HEK293 (cell line): ENCODE measurements around the gene TLE4.
A peak's percentile ranks its signal among the peaks of the same experiment; 100 is the strongest.

Source experiments
- CTCF ChIA-PET: fragments of 350-600 bp; formaldehyde crosslinking; extraction: SDS; loops from one replicate; lab custom pipeline; 2021; ENCODE audit warnings: antibody characterized with exemption; lab: Yijun Ruan, JAX
- POLR2A ChIA-PET: fragments of 300-600 bp; formaldehyde crosslinking; extraction: SDS; loops from one replicate; lab custom pipeline; 2020; ENCODE audit warnings: antibody characterized with exemption, inconsistent platforms; lab: Yijun Ruan, JAX
- H3K27ac ChIP-seq: fragments of 200-500 bp; sonication (Bioruptor generic); 2 replicates; pipeline ENCODE4 v1.5.1; 2014; ENCODE audit warnings: low read depth, low read length, control low read depth, inconsistent platforms; ENCODE audit errors: extremely low read depth
- H3K36me3 ChIP-seq, 2 experiments: fragments of 200-500 bp in 1 of 2; sonication (Bioruptor generic) in 1 of 2; 1 replicate in 1 of 2; 2 replicates in 1 of 2; pipeline ENCODE4 v1.5.1; 2014 to 2017; ENCODE audit warnings: inconsistent platforms in 2 of 2, low read length in 2 of 2; ENCODE audit not compliant: control insufficient read depth in 2 of 2, insufficient read depth in 1 of 2
- H3K4me1 ChIP-seq: fragments of 200-500 bp; sonication (Bioruptor generic); 2 replicates; pipeline ENCODE4 v1.5.1; 2014; ENCODE audit warnings: mild to moderate bottlenecking, low read length, inconsistent platforms; ENCODE audit not compliant: control insufficient read depth, insufficient read depth
- H3K4me3 ChIP-seq: 2 replicates; pipeline ENCODE4 v1.5.1; 2011; ENCODE audit warnings: low read depth, mild to moderate bottlenecking, control low read depth, low read length, moderate library complexity
- H3K9me3 ChIP-seq: fragments of 200-500 bp; sonication (Bioruptor generic); 2 replicates; pipeline ENCODE4 v1.5.1; 2014; ENCODE audit warnings: low read depth, low read length, inconsistent platforms; ENCODE audit not compliant: control insufficient read depth, insufficient read depth
- EGR2 ChIP-seq: fragments of 450-650 bp; formaldehyde crosslinking; IDR thresholded peaks from 2 replicates; pipeline ENCODE4 v1.5.1; 2016; ENCODE audit warnings: low read depth, missing biosample characterization, missing genetic modification characterization
- FEZF1 ChIP-seq: fragments of 450-650 bp; formaldehyde crosslinking; IDR thresholded peaks from 2 replicates; pipeline ENCODE4 v1.5.1; 2016; ENCODE audit warnings: missing biosample characterization, missing genetic modification characterization
- GLI2 ChIP-seq: fragments of 450-650 bp; formaldehyde crosslinking; IDR thresholded peaks from 2 replicates; pipeline ENCODE4; 2017; ENCODE audit warnings: missing biosample characterization, missing genetic modification characterization, low read depth, borderline replicate concordance
- HOXA7 ChIP-seq: sonication (generic); formaldehyde crosslinking; IDR thresholded peaks from 2 replicates; pipeline ENCODE4 v1.8.1; 2022; ENCODE audit warnings: missing genetic modification reagents, borderline replicate concordance
- IKZF3 ChIP-seq: fragments of 450-650 bp; IDR thresholded peaks from 2 replicates; pipeline ENCODE4 v1.5.0; 2018; ENCODE audit warnings: missing biosample characterization, mild to moderate bottlenecking, missing genetic modification characterization, moderate library complexity
- KLF10 ChIP-seq: fragments of 450-650 bp; IDR thresholded peaks from 2 replicates; pipeline ENCODE4 v1.5.1; 2018; ENCODE audit warnings: missing biosample characterization, mild to moderate bottlenecking, missing genetic modification characterization
- SALL2 ChIP-seq: fragments of 450-650 bp; formaldehyde crosslinking; IDR thresholded peaks from 2 replicates; pipeline ENCODE4 v1.5.0; 2017; ENCODE audit warnings: missing biosample characterization, mild to moderate bottlenecking, missing genetic modification characterization, borderline replicate concordance
- SCRT2 ChIP-seq: fragments of 450-650 bp; formaldehyde crosslinking; IDR thresholded peaks from 2 replicates; pipeline ENCODE4 v1.5.1; 2016; ENCODE audit warnings: missing biosample characterization, missing genetic modification characterization
- SP2 ChIP-seq: fragments of 450-650 bp; formaldehyde crosslinking; IDR thresholded peaks from 2 replicates; pipeline ENCODE4 v1.5.1; 2016; ENCODE audit warnings: missing biosample characterization, missing genetic modification characterization
- SP3 ChIP-seq: fragments of 450-650 bp; formaldehyde crosslinking; IDR thresholded peaks from 2 replicates; pipeline ENCODE4 v1.5.1; 2016; ENCODE audit warnings: missing biosample characterization, missing genetic modification characterization
- TRIM28 ChIP-seq: IDR thresholded peaks from 2 replicates; pipeline ENCODE4 v1.6.1; 2011; ENCODE audit warnings: low read length, control low read depth, borderline replicate concordance
- YY1 ChIP-seq: fragments of 450-650 bp; formaldehyde crosslinking; IDR thresholded peaks from 2 replicates; pipeline ENCODE4 v1.5.1; 2018; ENCODE audit warnings: missing biosample characterization, missing genetic modification characterization
- ZBTB20 ChIP-seq: fragments of 450-650 bp; formaldehyde crosslinking; IDR thresholded peaks from 2 replicates; pipeline ENCODE4 v1.5.1; 2016; ENCODE audit warnings: missing biosample characterization, missing genetic modification characterization
- ZBTB7A ChIP-seq: fragments of 450-650 bp; formaldehyde crosslinking; IDR thresholded peaks from 2 replicates; pipeline ENCODE4 v1.5.1; 2016; ENCODE audit warnings: low read depth, missing biosample characterization, missing genetic modification characterization
- ZNF112 ChIP-seq: fragments of 450-650 bp; formaldehyde crosslinking; IDR thresholded peaks from 2 replicates; pipeline ENCODE4 v1.5.0; 2017; ENCODE audit warnings: missing biosample characterization, missing genetic modification characterization
- ZNF133 ChIP-seq: fragments of 450-650 bp; formaldehyde crosslinking; IDR thresholded peaks from 2 replicates; pipeline ENCODE4 v1.5.1; 2016; ENCODE audit warnings: missing biosample characterization, missing genetic modification characterization
- ZNF138 ChIP-seq: fragments of 450-650 bp; formaldehyde crosslinking; IDR thresholded peaks from 2 replicates; pipeline ENCODE4 v1.5.1; 2016; ENCODE audit warnings: missing biosample characterization, missing genetic modification characterization, borderline replicate concordance
- ZNF211 ChIP-seq: fragments of 450-650 bp; formaldehyde crosslinking; IDR thresholded peaks from 2 replicates; pipeline ENCODE4 v1.5.1; 2016; ENCODE audit warnings: low read depth, missing biosample characterization, missing genetic modification characterization
- ZNF391 ChIP-seq: fragments of 450-650 bp; formaldehyde crosslinking; IDR thresholded peaks from 2 replicates; pipeline ENCODE4 v1.5.1; 2016; ENCODE audit warnings: low read depth, missing biosample characterization, missing genetic modification characterization, borderline replicate concordance
- ZNF600 ChIP-seq: fragments of 450-650 bp; formaldehyde crosslinking; IDR thresholded peaks from 2 replicates; pipeline ENCODE4 v1.5.1; 2016; ENCODE audit warnings: missing biosample characterization, missing genetic modification characterization
- ZNF768 ChIP-seq: fragments of 450-650 bp; formaldehyde crosslinking; IDR thresholded peaks from 2 replicates; pipeline ENCODE4 v1.5.1; 2018; ENCODE audit warnings: missing biosample characterization, mild to moderate bottlenecking, missing genetic modification characterization
- TF ChIP-seq, protein P1 (sequence below): fragments of 450-650 bp; formaldehyde crosslinking; IDR thresholded peaks from 2 replicates; pipeline ENCODE4 v1.5.1; 2016; ENCODE audit warnings: missing biosample characterization, missing genetic modification characterization, borderline replicate concordance
- TF ChIP-seq, protein P2 (sequence below): fragments of 450-650 bp; formaldehyde crosslinking; IDR thresholded peaks from 2 replicates; pipeline ENCODE4 v1.5.1; 2017; ENCODE audit warnings: missing biosample characterization, mild to moderate bottlenecking, missing genetic modification characterization, moderate library complexity
- TF ChIP-seq, protein P3 (sequence below): fragments of 450-650 bp; formaldehyde crosslinking; IDR thresholded peaks from 2 replicates; pipeline ENCODE4 v1.5.1; 2016; ENCODE audit warnings: missing biosample characterization, missing genetic modification characterization

TLE4 gene

DNA sequence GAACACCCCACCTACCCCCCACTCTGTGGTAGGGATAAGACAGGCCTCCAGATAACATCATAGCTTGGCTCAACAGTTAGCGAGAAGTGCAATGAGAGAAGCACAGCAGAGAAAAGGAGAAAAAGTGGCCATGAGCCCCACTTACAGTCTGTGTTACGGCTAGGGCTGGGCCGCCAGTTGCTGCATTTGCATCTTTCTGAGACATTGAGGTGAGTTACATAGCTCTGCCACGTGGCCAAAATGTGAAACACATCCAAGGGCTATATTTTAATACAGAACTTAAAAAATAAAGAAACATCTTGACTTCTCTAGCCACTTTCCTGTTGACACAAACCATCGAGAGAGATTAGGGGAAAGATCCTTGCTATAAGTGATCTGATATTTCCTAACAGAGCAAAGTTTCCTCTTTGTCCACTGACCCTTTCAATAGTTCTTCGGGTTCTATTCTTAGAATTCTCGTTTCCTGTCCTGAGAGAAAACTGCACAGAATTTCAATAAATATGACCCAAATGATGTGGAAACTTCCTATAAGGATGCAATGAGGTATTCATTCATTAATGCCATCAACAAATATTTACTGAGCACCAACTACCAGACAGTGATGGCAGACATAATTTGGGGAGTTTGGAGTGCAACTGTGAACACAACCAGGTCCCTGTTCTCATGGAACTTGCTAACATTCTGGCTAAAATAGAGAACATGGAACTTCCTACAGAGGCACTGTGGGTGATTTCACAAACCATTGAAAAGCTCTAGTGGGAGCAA, 3.2 kb upstream of the TLE4 start:
- H3K36me3 ChIP-seq = no peaks in the 10 kb centered on the region

DNA sequence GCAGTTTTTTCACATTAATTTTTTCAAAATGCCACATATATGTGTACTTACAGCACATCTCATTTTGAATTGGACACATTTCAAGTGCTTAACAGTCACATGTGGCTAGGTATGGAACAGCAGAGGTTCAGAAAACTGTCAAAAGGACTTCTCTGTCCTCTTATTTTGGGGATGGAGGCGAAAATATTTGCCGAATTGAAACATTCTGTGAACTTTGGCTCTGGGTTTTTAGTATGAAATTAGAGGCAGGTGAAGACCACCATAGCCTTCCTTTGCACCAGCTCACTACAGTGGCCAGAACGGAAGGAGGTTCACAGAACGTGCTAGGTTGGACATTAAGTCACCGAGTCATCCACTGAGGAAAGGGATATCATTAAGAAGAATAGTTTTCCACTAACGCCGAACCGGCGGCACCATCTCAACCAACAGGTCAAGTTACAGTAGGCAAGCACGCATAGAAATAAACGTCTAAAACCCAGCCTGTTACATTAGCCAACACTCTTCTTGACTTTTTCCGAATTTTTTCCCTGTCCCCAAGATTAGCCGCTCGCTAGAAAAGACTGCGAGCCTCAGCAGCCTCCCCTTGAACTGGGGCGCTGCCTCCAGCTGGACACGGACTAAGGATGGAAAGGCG, 1.8 kb upstream of the TLE4 start:
- Histone ChIP-seq H3K27ac (peak overlapping the region; percentile 76; the same call in 1 of the 2 replicates), H3K9me3 (no peaks in the 10 kb centered on the region), H3K36me3 (peaks cover 0 to 4% of the 10 kb centered on the region in 2 experiments; a peak in 1 of 3 replicates), H3K4me1 (no peaks in the 10 kb centered on the region), H3K4me3 (peak overlapping the region; percentile 62)
- peak; percentile 73 for TF ChIP-seq SCRT2 (tag by site-specific recombination)
- TF ChIP-seq TRIM28 = peak; percentile 98
- TF ChIP-seq ZNF133 (tag by site-specific recombination) = no peak
- ChIA-PET POLR2A (interaction anchor here (0.6 to 3.0 kb wide), 4 partner anchors 8 to 384 kb away, joined by 3 to 38 read pairs (median 6); no protein-coding TSS in a partner anchor), CTCF (interaction anchor here (0.6 to 0.9 kb wide), 3 partner anchors 92 to 554 kb away, joined by 3 read pairs; no protein-coding TSS in a partner anchor)

More for the DNA sequence above, 3.2 kb upstream of the TLE4 start:
- TF ChIP-seq FEZF1 (tag by site-specific recombination) = no peak
- no peak for TF ChIP-seq ZNF211
- no peak for TF ChIP-seq ZBTB7A
- TF ChIP-seq GLI2 = no peak
- TF ChIP-seq HOXA7 (CRISPR knock-in tag) = no peak
- no peak for TF ChIP-seq SALL2 (tag by site-specific recombination)
- TF ChIP-seq ZNF391 = no peak
- no peak for TF ChIP-seq ZNF112
- no peak for TF ChIP-seq ZNF138 (tag by site-specific recombination)
- TF ChIP-seq ZNF768 = no peak
- TF ChIP-seq, protein P1, sequence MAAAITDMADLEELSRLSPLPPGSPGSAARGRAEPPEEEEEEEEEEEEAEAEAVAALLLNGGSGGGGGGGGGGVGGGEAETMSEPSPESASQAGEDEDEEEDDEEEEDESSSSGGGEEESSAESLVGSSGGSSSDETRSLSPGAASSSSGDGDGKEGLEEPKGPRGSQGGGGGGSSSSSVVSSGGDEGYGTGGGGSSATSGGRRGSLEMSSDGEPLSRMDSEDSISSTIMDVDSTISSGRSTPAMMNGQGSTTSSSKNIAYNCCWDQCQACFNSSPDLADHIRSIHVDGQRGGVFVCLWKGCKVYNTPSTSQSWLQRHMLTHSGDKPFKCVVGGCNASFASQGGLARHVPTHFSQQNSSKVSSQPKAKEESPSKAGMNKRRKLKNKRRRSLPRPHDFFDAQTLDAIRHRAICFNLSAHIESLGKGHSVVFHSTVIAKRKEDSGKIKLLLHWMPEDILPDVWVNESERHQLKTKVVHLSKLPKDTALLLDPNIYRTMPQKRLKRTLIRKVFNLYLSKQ (tag by site-specific recombination) = no peak
- Histone ChIP-seq H3K27ac (no peak overlapping the region), H3K4me1 (no peaks in the 10 kb centered on the region), H3K4me3 (no peak overlapping the region), H3K9me3 (no peaks in the 10 kb centered on the region)
- ChIA-PET CTCF (interaction anchor here (0.7 to 1.7 kb wide), 9 partner anchors 9 to 439 kb away, joined by 3 to 6 read pairs (median 3); no protein-coding TSS in a partner anchor), POLR2A (interaction anchor here (0.8 kb wide), 1 partner anchor 77 kb away, joined by 3 read pairs; no protein-coding TSS in a partner anchor)

DNA sequence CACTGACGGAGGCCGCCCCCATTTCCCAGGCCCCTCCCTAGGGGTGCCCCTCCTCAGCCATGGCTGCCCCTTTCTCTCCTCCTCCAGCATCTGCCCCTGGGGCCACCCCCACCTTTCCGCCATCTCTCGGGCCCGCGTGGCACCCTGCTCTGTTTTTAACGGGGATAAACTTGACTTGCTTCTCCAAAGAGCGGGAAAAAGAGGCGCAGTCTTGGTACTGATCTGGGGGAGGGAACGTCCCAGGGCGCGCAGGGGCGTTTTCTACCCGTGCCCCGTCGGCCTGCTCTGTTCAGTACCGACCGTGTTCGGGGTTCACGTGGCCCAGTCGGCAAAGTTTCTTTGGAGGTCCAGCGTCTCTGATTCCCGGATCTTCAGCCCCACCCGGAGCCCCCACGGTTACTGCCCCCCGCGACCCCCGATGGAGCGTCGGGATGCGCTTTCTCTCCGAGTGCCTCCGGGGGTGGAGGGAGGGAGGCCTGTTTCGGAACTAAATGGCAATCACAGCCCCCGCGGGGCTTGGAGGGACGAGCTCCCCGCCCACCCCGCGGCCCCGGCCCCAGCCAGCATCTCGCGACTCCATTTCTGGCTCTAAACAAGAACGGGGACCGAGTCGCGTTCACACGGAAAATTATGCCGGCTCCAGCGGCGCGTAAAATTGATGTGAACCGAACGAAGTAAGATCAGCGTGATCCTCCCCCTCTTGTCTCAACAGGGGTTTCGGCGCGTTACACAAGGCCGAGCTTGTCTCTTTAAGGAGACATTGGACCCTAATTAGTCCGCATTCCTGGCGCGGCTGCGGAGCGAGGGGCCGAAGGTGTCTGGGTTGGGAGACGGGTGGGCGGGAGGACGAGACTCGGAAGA, 1.1 kb upstream of the TLE4 start:
- Histone ChIP-seq H3K4me3 (peak overlapping the region; percentile 62), H3K9me3 (no peaks in the 10 kb centered on the region), H3K27ac (peak overlapping the region; percentile 76), H3K36me3 (peaks cover 0 to 8% of the 10 kb centered on the region in 2 experiments; a peak in 1 of 3 replicates), H3K4me1 (no peaks in the 10 kb centered on the region)
- POLR2A ChIA-PET = interaction anchor here (0.6 to 3.0 kb wide), 29 partner anchors 9 to 1333 kb away, joined by 3 to 43 read pairs (median 6); no protein-coding TSS in a partner anchor
- CTCF ChIA-PET = interaction anchor here (0.6 to 1.4 kb wide), 4 partner anchors 71 to 554 kb away, joined by 3 to 4 read pairs (median 3); no protein-coding TSS in a partner anchor
- TF ChIP-seq EGR2 (tag by site-specific recombination) = 0 out of 2 replicates have a peak, but pooled peaks have one; percentile 21
- TF ChIP-seq SP2 (tag by site-specific recombination) = peak; percentile 64
- TF ChIP-seq, protein P2, sequence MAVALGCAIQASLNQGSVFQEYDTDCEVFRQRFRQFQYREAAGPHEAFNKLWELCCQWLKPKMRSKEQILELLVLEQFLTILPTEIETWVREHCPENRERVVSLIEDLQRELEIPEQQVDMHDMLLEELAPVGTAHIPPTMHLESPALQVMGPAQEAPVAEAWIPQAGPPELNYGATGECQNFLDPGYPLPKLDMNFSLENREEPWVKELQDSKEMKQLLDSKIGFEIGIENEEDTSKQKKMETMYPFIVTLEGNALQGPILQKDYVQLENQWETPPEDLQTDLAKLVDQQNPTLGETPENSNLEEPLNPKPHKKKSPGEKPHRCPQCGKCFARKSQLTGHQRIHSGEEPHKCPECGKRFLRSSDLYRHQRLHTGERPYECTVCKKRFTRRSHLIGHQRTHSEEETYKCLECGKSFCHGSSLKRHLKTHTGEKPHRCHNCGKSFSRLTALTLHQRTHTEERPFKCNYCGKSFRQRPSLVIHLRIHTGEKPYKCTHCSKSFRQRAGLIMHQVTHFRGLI (tag by site-specific recombination) = no peak
- peak; percentile 65 for TF ChIP-seq YY1 (tag by site-specific recombination)
- no peak for TF ChIP-seq ZNF600
- TF ChIP-seq ZBTB20 = peak; percentile 43
- peak; percentile 80 for TF ChIP-seq IKZF3 (tag by site-specific recombination)
- TF ChIP-seq KLF10 (tag by site-specific recombination) = 0 out of 2 replicates have a peak, but pooled peaks have one; percentile 37
- TF ChIP-seq, protein P3, sequence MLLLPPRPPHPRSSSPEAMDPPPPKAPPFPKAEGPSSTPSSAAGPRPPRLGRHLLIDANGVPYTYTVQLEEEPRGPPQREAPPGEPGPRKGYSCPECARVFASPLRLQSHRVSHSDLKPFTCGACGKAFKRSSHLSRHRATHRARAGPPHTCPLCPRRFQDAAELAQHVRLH (tag by site-specific recombination) = no peak
- TF ChIP-seq SP3 (tag by site-specific recombination) = peak; percentile 75
